ENCODE data around the gene ERICH2.

The ERICH2 gene

GRCh38 chr2:170774074-170774473 lies 3.9 kb downstream of the ERICH2 start:
- H3K9me2 ChIP-seq (replicated peaks; ENCODE audit: control insufficient read depth, low read length) = no peaks in the 10 kb centered on the region
- H3K27ac ChIP-seq (ENCODE audit: low read depth, low read length) = no peak overlapping the region
- peaks cover 10% of the 10 kb centered on the region for H3K4me1 ChIP-seq (ENCODE audit: control insufficient read depth, low read length)
- H3K9me3 ChIP-seq (ENCODE audit: control insufficient read depth, insufficient read depth, low read length) = no peaks in the 10 kb centered on the region
- no peak overlapping the region for H3K4me3 ChIP-seq (ENCODE audit: low read length)
- peaks cover 27% of the 10 kb centered on the region for H3K27me3 ChIP-seq (ENCODE audit: control insufficient read depth, low read length)
- H3F3A ChIP-seq (ENCODE audit: control insufficient read depth, insufficient read depth) = peaks cover 11% of the 10 kb centered on the region
- H3K79me2 ChIP-seq (ENCODE audit: control insufficient read depth, low read length) = no peaks in the 10 kb centered on the region
- H3K4me2 ChIP-seq (ENCODE audit: low read length) = no peak overlapping the region
- H4K20me1 ChIP-seq (ENCODE audit: control insufficient read depth, insufficient read depth, low read depth, low read length) = no peaks in the 10 kb centered on the region
- H3K36me3 ChIP-seq (ENCODE audit: control insufficient read depth, low read length) = no peaks in the 10 kb centered on the region
- no peak for TF ChIP-seq CTCF (IDR thresholded peaks at IDR 0.05; ENCODE audit: low read depth, low read length, poor library complexity, severe bottlenecking)
- TF ChIP-seq EZH2phosphoT487 (IDR thresholded peaks at IDR 0.05; ENCODE audit: borderline replicate concordance, low read length) = no peak

GRCh38 chr2:170778900-170779299 lies 8.7 kb downstream of the ERICH2 start:
- Histone ChIP-seq H3K27me3 (ENCODE audit: control insufficient read depth, low read length) (peaks cover 11% of the 10 kb centered on the region), H4K20me1 (ENCODE audit: control insufficient read depth, insufficient read depth, low read depth, low read length) (no peaks in the 10 kb centered on the region), H3K36me3 (ENCODE audit: control insufficient read depth, low read length) (no peaks in the 10 kb centered on the region), H3F3A (ENCODE audit: control insufficient read depth, insufficient read depth) (no peaks in the 10 kb centered on the region), H3K79me2 (ENCODE audit: control insufficient read depth, low read length) (no peaks in the 10 kb centered on the region), H3K9me3 (ENCODE audit: control insufficient read depth, insufficient read depth, low read length) (no peaks in the 10 kb centered on the region), H3K4me1 (ENCODE audit: control insufficient read depth, low read length) (no peaks in the 10 kb centered on the region), H3K9me2 (replicated peaks; ENCODE audit: control insufficient read depth, low read length) (no peaks in the 10 kb centered on the region), H3K27ac (ENCODE audit: low read depth, low read length) (no peak overlapping the region), H3K4me3 (ENCODE audit: low read length) (no peak overlapping the region), H3K4me2 (ENCODE audit: low read length) (no peak overlapping the region)
- TF ChIP-seq CTCF (IDR thresholded peaks at IDR 0.05; ENCODE audit: low read depth, low read length, poor library complexity, severe bottlenecking) (no peak), EZH2phosphoT487 (IDR thresholded peaks at IDR 0.05; ENCODE audit: borderline replicate concordance, low read length) (no peak)

- TF ChIP-seq EZH2phosphoT487 (IDR thresholded peaks at IDR 0.05; ENCODE audit: borderline replicate concordance, low read length) (no peak), CTCF (IDR thresholded peaks at IDR 0.05; ENCODE audit: low read depth, low read length, poor library complexity, severe bottlenecking) (no peak)
- no peak overlapping the region for H3K27ac ChIP-seq (ENCODE audit: low read depth, low read length)
- H3K4me3 ChIP-seq (ENCODE audit: low read length) = no peak overlapping the region
- peaks cover 11% of the 10 kb centered on the region for H3K27me3 ChIP-seq (ENCODE audit: control insufficient read depth, low read length)
- H3F3A ChIP-seq (ENCODE audit: control insufficient read depth, insufficient read depth) = no peaks in the 10 kb centered on the region
- no peaks in the 10 kb centered on the region for H3K9me2 ChIP-seq (replicated peaks; ENCODE audit: control insufficient read depth, low read length)
- H3K4me2 ChIP-seq (ENCODE audit: low read length) = no peak overlapping the region
- H3K9me3 ChIP-seq (ENCODE audit: control insufficient read depth, insufficient read depth, low read length) = no peaks in the 10 kb centered on the region
- H3K4me1 ChIP-seq (ENCODE audit: control insufficient read depth, low read length) = no peaks in the 10 kb centered on the region
- no peaks in the 10 kb centered on the region for H4K20me1 ChIP-seq (ENCODE audit: control insufficient read depth, insufficient read depth, low read depth, low read length)
- H3K79me2 ChIP-seq (ENCODE audit: control insufficient read depth, low read length) = no peaks in the 10 kb centered on the region
- H3K36me3 ChIP-seq (ENCODE audit: control insufficient read depth, low read length) = no peaks in the 10 kb centered on the region
Observed at GRCh38 chr2:170779304-170779703, 9.1 kb downstream of the ERICH2 start.

- no peak overlapping the region for H3K4me3 ChIP-seq (ENCODE audit: low read length)
- no peaks in the 10 kb centered on the region for H3F3A ChIP-seq (ENCODE audit: control insufficient read depth, insufficient read depth)
- H3K9me2 ChIP-seq (replicated peaks; ENCODE audit: control insufficient read depth, low read length) = no peaks in the 10 kb centered on the region
- no peaks in the 10 kb centered on the region for H4K20me1 ChIP-seq (ENCODE audit: control insufficient read depth, insufficient read depth, low read depth, low read length)
- no peak overlapping the region for H3K4me2 ChIP-seq (ENCODE audit: low read length)
- no peaks in the 10 kb centered on the region for H3K36me3 ChIP-seq (ENCODE audit: control insufficient read depth, low read length)
- no peaks in the 10 kb centered on the region for H3K4me1 ChIP-seq (ENCODE audit: control insufficient read depth, low read length)
- no peaks in the 10 kb centered on the region for H3K9me3 ChIP-seq (ENCODE audit: control insufficient read depth, insufficient read depth, low read length)
- no peaks in the 10 kb centered on the region for H3K79me2 ChIP-seq (ENCODE audit: control insufficient read depth, low read length)
- no peak overlapping the region for H3K27ac ChIP-seq (ENCODE audit: low read depth, low read length)
- H3K27me3 ChIP-seq (ENCODE audit: control insufficient read depth, low read length) = peaks cover 16% of the 10 kb centered on the region
- TF ChIP-seq CTCF (IDR thresholded peaks at IDR 0.05; ENCODE audit: low read depth, low read length, poor library complexity, severe bottlenecking) (no peak), EZH2phosphoT487 (IDR thresholded peaks at IDR 0.05; ENCODE audit: borderline replicate concordance, low read length) (no peak)
Observed at GRCh38 chr2:170782673-170783072, 12.5 kb downstream of the ERICH2 start.
